Caki2 (cell line): ENCODE data around the gene CD300A. TPM values are rescaled to one million over a fixed set of nuclear protein-coding genes. Genes with fewer than 3 reads are reported as not detected.

ENCODE experiments used
- DNase-seq: peaks from one replicate; pipeline ENCODE4 v3.0.0-alpha.2; 2015; ENCODE audit warnings: low read depth
- in situ Hi-C: cut with HindIII; loops from 2 replicates; pipeline ENCODE4 v1.10.0; 2016; ENCODE audit warnings: low sequenced_read_pairs, low pct_unique_long_range_greater_than_20kb, mixed read lengths
- total RNA-seq: library from RNA; depleted of rRNA; stranded (reverse); fragments of >200 nt; shearing (Covaris generic); gene quantifications from 2 replicates; pipeline ENCODE4 v1.2.3, GENCODE V29; 2014; ENCODE audit warnings: low replicate concordance; rRNA removed

Gene CD300A
- total RNA-seq, 1 experiment from 2014 or later: not detected

GRCh38 chr17:74524653-74525464 is 58.4 kb downstream of the CD300A start:
- DNase-seq: no peak
- in situ Hi-C loops: no loop called here

- DNase-seq: no peak
- in situ Hi-C loops: no loop called here
Observed at GRCh38 chr17:74525465-74525725, 59.0 kb downstream of the CD300A start.

GRCh38 chr17:74525781-74526288 is 59.4 kb downstream of the CD300A start:
- no peak for DNase-seq
- in situ Hi-C loops: no loop called here

- no peak for DNase-seq
- in situ Hi-C loops: no loop called here
Observed at GRCh38 chr17:74526681-74527080, 60.2 kb downstream of the CD300A start.

- DNase-seq: no peak
- in situ Hi-C loops: no loop called here
Observed at GRCh38 chr17:74527081-74527480, 60.6 kb downstream of the CD300A start.

GRCh38 chr17:74527756-74528155 is 61.3 kb downstream of the CD300A start:
- in situ Hi-C loops: no loop called here
- DNase-seq: no peak

GRCh38 chr17:74528491-74529199 is 62.2 kb downstream of the CD300A start:
- in situ Hi-C loops: no loop called here
- no peak for DNase-seq

- no peak for DNase-seq
- in situ Hi-C loops: no loop called here
Observed at GRCh38 chr17:74529243-74529642, 62.8 kb downstream of the CD300A start.

GRCh38 chr17:74530831-74531150 is 64.4 kb downstream of the CD300A start:
- no peak for DNase-seq
- in situ Hi-C loops: no loop called here

GRCh38 chr17:74531231-74531761 is 64.9 kb downstream of the CD300A start, which contains the start of gene CD300LB:
CD300LB (minus strand) TSS chr17:74531475; CDS start chr17:74531350, 125 bp downstream.
- in situ Hi-C loops: no loop called here
- no peak for DNase-seq

- peak; percentile 75 for DNase-seq
- in situ Hi-C loops: no loop called here
Observed at GRCh38 chr17:74532115-74532514, 65.7 kb downstream of the CD300A start.

Other genes with a start within 250 kb of the CD300A start
- gene DNAI2, start 192.4 kb upstream of the CD300A start, total RNA-seq: not detected in 2 replicates
- gene KIF19, start 140.4 kb upstream of the CD300A start, total RNA-seq: not detected in 2 replicates
- not detected in 2 replicates for gene BTBD17, start 104.8 kb upstream of the CD300A start, total RNA-seq
- gene GPR142, start 99.1 kb upstream of the CD300A start, total RNA-seq: not detected in 2 replicates
- gene GPRC5C, start 34.5 kb upstream of the CD300A start, total RNA-seq: 328 and 424 TPM in 2 replicates
- gene CD300LB, start 64.8 kb downstream of the CD300A start, total RNA-seq: not detected in 2 replicates
- gene CD300C, start 79.5 kb downstream of the CD300A start, total RNA-seq: not detected in 2 replicates
- gene CD300H, start 100.9 kb downstream of the CD300A start, total RNA-seq: not detected in 2 replicates
- not detected in 2 replicates for gene CD300LD, start 125.6 kb downstream of the CD300A start, total RNA-seq
- gene CD300E, start 157.1 kb downstream of the CD300A start, total RNA-seq: not detected in 2 replicates
- gene CD300LF, start 246.3 kb downstream of the CD300A start, total RNA-seq: not detected in 2 replicates